Transverse colon (tissue), 4 donors: ENCODE data around the gene PLCB1. TPM values are rescaled to one million over a fixed set of nuclear protein-coding genes. Genes with fewer than 3 reads are reported as not detected.

Experiments used
- DNase-seq: peaks from one replicate; pipeline ENCODE4 v3.0.0-alpha.2; 2019
- H3K27ac ChIP-seq, 4 donors: fragments of 200-600 bp; sonication (generic); 2 replicates each; pipeline ENCODE4 v1.5.1; 2016 to 2018; ENCODE audit warnings: inconsistent platforms in 4 of 4
- H3K27me3 ChIP-seq: fragments of 200-600 bp; sonication (generic); 2 replicates; pipeline ENCODE4 v1.5.1; 2017; ENCODE audit warnings: inconsistent platforms
- H3K36me3 ChIP-seq, 4 donors: fragments of 200-600 bp; sonication (generic); 2 replicates each; pipeline ENCODE4 v1.5.1; 2017 to 2019; ENCODE audit warnings: inconsistent platforms in 4 of 4
- H3K4me1 ChIP-seq, 4 donors: fragments of 200-600 bp; sonication (generic); 2 replicates each; pipeline ENCODE4 v1.5.1; 2017 to 2020; ENCODE audit warnings: inconsistent platforms in 4 of 4
- H3K4me3 ChIP-seq, 4 donors: fragments of 200-600 bp; sonication (generic); 1 replicate in 1 of 4; 2 replicates in 3 of 4; pipeline versions ENCODE4 v1.5.1 to v1.6.1; 2017 to 2019; ENCODE audit warnings: inconsistent platforms in 4 of 4
- H3K9me3 ChIP-seq, 2 donors: fragments of 200-600 bp; sonication (generic); 2 replicates each; pipeline ENCODE4 v1.5.1; 2017 to 2019; ENCODE audit warnings: inconsistent platforms in 2 of 2
- EP300 ChIP-seq: sonication (generic); formaldehyde crosslinking; IDR thresholded peaks from one replicate; pipeline ENCODE4 v1.6.1; 2017; ENCODE audit warnings: antibody characterized with exemption, low read depth
- POLR2A ChIP-seq: fragments of 450-650 bp; IDR thresholded peaks from one replicate; pipeline ENCODE4 v1.6.1; 2016; ENCODE audit warnings: antibody characterized with exemption, mild to moderate bottlenecking, moderate library complexity
- POLR2AphosphoS5 ChIP-seq, 3 donors: sonication (generic); formaldehyde crosslinking; IDR thresholded peaks; one replicate each; pipeline ENCODE4 v1.6.1; 2016; ENCODE audit warnings: antibody characterized with exemption in 3 of 3
- WGBS, 2 donors: methylation state at CpG; one replicate each; pipeline ENCODE4 v1.1.5; 2018; ENCODE audit warnings: low coverage in 1 of 2; 5-methylcytosine and 5-hydroxymethylcytosine counted together
- in situ Hi-C, 4 donors: fragments of 200-750 bp; cut with MboI; loops; one replicate each; pipeline versions ENCODE4 v1.15.0 to v1.15.1; 2017; ENCODE audit warnings: low sequenced_read_pairs in 3 of 4, low pct_ligation_motif_present in 1 of 4, low pct_unique_long_range_greater_than_20kb in 1 of 4
- intact Hi-C: fragments of 100-400 bp; cut with DNase I; formaldehyde crosslinking; loops from one replicate; pipeline ENCODE4 v1.15.1; 2023; ENCODE audit warnings: low total_unique reads
- total RNA-seq, 4 donors: library from RNA; depleted of rRNA; stranded (reverse); fragments of >200 nt; gene quantifications; one replicate each; pipeline ENCODE4 v1.1.0, GENCODE V29; 2016
- TF ChIP-seq, protein P1 (sequence below), 5 experiments: fragments of 200-600 bp in 3 of 5; fragments of 450-650 bp in 2 of 5; sonication (generic) in 3 of 5; IDR thresholded peaks; 1 replicate in 2 of 5; 2 replicates in 3 of 5; pipeline ENCODE4 v1.5.1; 2016 to 2017; ENCODE audit warnings: antibody characterized with exemption in 5 of 5, inconsistent platforms in 3 of 5, mild to moderate bottlenecking in 2 of 5, moderate library complexity in 1 of 5

The PLCB1 gene
- total RNA-seq, 4 donors from 2014 or later: 13.1 to 18.6 (median 15.8) TPM

DNA sequence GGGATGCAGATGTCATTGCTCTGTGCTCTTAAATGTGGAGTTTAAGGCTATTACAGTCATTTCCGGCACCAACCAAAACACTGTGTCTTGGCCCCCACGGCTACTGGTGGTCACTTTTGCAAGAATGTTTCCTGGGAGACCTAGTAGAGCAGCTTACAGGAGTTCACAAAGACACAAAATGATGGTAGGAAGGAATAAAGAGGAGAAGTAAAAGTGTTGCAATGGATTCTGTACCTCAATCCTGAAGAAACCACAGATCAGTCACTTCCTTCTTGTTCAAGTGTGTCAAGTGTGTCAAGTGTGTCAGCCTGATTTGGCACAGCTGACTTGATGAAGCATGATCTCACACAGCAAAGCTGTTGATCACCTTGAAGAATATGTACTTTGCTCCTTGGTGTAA is 344.0 kb downstream of the PLCB1 start:
- Histone ChIP-seq H3K4me3 (no peak overlapping the region), H3K4me1 (no peaks in the 10 kb centered on the region), H3K27ac (no peak overlapping the region), H3K36me3 (no peaks in the 10 kb centered on the region), H3K27me3 (no peaks in the 10 kb centered on the region), H3K9me3 (no peaks in the 10 kb centered on the region)
- no peak for DNase-seq
- in situ Hi-C loops: no loop called here
- WGBS, 2 donors: 60 to 74% methylated on average over 1 to 2 of the region's 2 CpGs
- intact Hi-C loops: no loop called here
- no peak for TF ChIP-seq POLR2AphosphoS5 (IDR thresholded peaks at IDR 0.05)
- TF ChIP-seq, protein P1, sequence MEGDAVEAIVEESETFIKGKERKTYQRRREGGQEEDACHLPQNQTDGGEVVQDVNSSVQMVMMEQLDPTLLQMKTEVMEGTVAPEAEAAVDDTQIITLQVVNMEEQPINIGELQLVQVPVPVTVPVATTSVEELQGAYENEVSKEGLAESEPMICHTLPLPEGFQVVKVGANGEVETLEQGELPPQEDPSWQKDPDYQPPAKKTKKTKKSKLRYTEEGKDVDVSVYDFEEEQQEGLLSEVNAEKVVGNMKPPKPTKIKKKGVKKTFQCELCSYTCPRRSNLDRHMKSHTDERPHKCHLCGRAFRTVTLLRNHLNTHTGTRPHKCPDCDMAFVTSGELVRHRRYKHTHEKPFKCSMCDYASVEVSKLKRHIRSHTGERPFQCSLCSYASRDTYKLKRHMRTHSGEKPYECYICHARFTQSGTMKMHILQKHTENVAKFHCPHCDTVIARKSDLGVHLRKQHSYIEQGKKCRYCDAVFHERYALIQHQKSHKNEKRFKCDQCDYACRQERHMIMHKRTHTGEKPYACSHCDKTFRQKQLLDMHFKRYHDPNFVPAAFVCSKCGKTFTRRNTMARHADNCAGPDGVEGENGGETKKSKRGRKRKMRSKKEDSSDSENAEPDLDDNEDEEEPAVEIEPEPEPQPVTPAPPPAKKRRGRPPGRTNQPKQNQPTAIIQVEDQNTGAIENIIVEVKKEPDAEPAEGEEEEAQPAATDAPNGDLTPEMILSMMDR (IDR thresholded peaks at IDR 0.05): no peak
- no peak for TF ChIP-seq POLR2A
- TF ChIP-seq EP300: no peak

DNA sequence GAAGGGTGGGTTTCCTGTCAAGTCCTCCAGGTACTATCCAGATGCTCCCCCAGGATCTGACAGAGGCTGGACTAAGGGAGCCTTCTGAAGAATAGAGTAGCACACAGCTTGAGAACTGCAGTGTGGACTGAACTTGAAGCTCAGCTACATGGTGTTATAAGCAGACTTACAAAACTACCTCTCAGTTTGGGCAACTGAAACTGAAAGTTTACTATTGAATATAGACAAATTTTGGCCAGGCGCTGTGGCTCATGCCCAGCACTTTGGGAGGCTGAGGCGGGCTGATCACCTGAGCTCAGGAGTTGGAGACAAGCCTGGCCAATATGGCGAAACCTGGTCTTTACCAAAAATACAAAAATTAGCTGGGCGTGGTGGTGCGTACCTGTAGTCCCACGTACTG is 348.5 kb downstream of the PLCB1 start:
- H3K36me3 ChIP-seq: no peaks in the 10 kb centered on the region
- in situ Hi-C loops: no loop called here

DNA sequence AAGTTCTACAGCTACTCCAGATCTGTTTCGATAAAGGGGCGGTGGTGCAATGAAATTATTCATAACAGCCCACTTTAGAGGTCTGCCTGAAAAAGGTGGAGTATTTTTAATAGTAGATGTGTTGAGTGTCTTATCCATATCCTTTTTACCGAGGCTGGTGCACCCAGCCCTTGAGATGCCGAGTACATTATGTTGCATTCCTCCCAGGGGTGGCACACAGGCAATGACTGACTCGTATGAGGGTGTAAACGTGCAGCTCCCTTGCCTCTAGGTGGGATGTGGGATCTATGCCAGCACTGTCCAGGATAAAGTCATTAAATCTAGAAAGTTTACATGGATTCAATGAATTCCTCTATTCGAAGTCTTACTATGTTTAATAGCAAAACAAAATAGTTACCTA is 355.6 kb downstream of the PLCB1 start:
- Histone ChIP-seq H3K27ac (no peak overlapping the region), H3K27me3 (no peaks in the 10 kb centered on the region), H3K9me3 (no peaks in the 10 kb centered on the region), H3K36me3 (no peaks in the 10 kb centered on the region), H3K4me1 (no peaks in the 10 kb centered on the region), H3K4me3 (no peak overlapping the region)
- no peak for DNase-seq
- intact Hi-C loops (no loop called here), in situ Hi-C loops (no loop called here)
- TF ChIP-seq POLR2A: no peak
- TF ChIP-seq, protein P1 (IDR thresholded peaks at IDR 0.05): no peak
- TF ChIP-seq EP300: no peak
- no peak for TF ChIP-seq POLR2AphosphoS5 (IDR thresholded peaks at IDR 0.05)
- WGBS, 2 donors: 76 to 92% methylated on average over 1 to 7 of the region's 7 CpGs

More for the DNA sequence above, 348.5 kb downstream of the PLCB1 start:
- H3K27ac ChIP-seq: no peak overlapping the region
- no peak for DNase-seq
- no peak for TF ChIP-seq POLR2A
- no peak for TF ChIP-seq EP300
- TF ChIP-seq POLR2AphosphoS5 (IDR thresholded peaks at IDR 0.05): no peak
- TF ChIP-seq, protein P1 (IDR thresholded peaks at IDR 0.05): no peak
- intact Hi-C loops: no loop called here
- H3K9me3 ChIP-seq: no peaks in the 10 kb centered on the region
- no peaks in the 10 kb centered on the region for H3K4me1 ChIP-seq
- WGBS, 2 donors: 80 to 94% methylated on average over 6 of the region's 6 CpGs
- H3K27me3 ChIP-seq: no peaks in the 10 kb centered on the region
- no peak overlapping the region for H3K4me3 ChIP-seq

DNA sequence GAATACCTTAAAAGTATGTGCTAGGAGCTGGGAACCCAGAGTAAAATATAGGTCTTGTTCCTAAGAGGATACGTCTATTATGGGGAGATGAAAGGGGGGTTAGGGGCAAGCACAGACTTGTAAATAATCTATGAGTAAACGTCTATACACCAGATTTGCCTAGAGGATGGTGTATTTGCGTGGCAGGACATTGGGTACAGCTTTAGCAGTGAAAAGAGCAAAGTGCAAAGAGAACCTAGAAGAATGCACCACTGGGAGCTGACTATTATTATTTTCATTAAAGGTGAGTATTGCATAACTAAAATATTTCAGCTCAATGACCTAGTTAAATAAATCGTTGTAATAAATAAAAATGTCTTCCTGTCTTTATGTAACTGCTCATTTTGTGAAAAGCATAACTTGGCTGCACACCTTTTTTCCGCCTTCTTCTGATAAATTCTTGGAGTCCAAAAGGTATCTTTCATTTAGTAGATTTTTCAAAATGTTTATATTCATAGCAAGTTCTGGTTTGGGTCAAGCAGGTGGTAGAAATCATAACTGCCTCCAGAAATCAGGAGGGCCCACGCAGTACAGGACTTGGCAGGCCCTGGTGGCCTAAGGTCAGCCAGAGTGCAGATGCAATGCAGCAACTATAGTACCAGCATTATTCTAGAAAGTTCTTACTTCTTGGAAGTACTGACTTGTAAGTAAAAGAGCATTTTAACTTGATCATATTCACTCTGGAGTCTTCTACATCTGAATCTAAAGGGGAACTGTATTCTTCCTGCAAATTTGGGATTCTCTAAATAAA is 357.2 kb downstream of the PLCB1 start:
- Histone ChIP-seq H3K36me3 (no peaks in the 10 kb centered on the region), H3K9me3 (no peaks in the 10 kb centered on the region), H3K4me3 (no peak overlapping the region), H3K4me1 (no peaks in the 10 kb centered on the region), H3K27me3 (no peaks in the 10 kb centered on the region), H3K27ac (peak overlapping the region in 3 of 4 donors; percentile 22 to 33 (median 31))
- DNase-seq: no peak
- intact Hi-C loops (no loop called here), in situ Hi-C loops (no loop called here)
- TF ChIP-seq, protein P1 (IDR thresholded peaks at IDR 0.05): no peak
- TF ChIP-seq POLR2A (no peak), EP300 (no peak), POLR2AphosphoS5 (IDR thresholded peaks at IDR 0.05) (no peak)
- 59 to 63% methylated on average over 6 of the region's 6 CpGs for WGBS, 2 donors
